ENCODE data around the gene GLP1R. TPM values are rescaled to one million over a fixed set of nuclear protein-coding genes. Genes with fewer than 3 reads are reported as not detected.

GLP1R gene
- total and polyA plus RNA-seq, 2 donors from 2014 or later = 0.13 to 0.22 TPM

- H3K4me3 ChIP-seq (ENCODE audit: low read length in 3 of 3) = no peak overlapping the region
- no peak overlapping the region for H3K9ac ChIP-seq (ENCODE audit: low read length in 3 of 3)
- no peak for DNase-seq
- intact Hi-C loops (cut with DNase I) = no loop called here
- no peaks in the 10 kb centered on the region for H3K9me3 ChIP-seq (ENCODE audit: control insufficient read depth in 2 of 3, insufficient read depth in 1 of 3, low read length in 3 of 3)
- no peaks in the 10 kb centered on the region for H3K27me3 ChIP-seq (ENCODE audit: control insufficient read depth, insufficient read depth, low read length)
- no peaks in the 10 kb centered on the region for H3K4me1 ChIP-seq (ENCODE audit: control insufficient read depth in 2 of 3, insufficient read depth in 2 of 3, low read depth in 1 of 3, low read length in 3 of 3)
- TF ChIP-seq CTCF (IDR thresholded peaks at IDR 0.05; ENCODE audit: borderline replicate concordance, extremely low read depth, insufficient read depth) = no peak
- H3K27ac ChIP-seq (ENCODE audit: low read depth in 2 of 2, low read length in 2 of 2) = no peak overlapping the region
- H3K36me3 ChIP-seq (ENCODE audit: control insufficient read depth in 2 of 3, insufficient read depth in 3 of 3, low read length in 3 of 3) = no peaks in the 10 kb centered on the region
- no peak for FAIRE-seq
Observed at GRCh38 chr6:39020136-39020535, 28.4 kb upstream of the GLP1R start.

- no peak overlapping the region for H3K27ac ChIP-seq (ENCODE audit: low read depth in 2 of 2, low read length in 2 of 2)
- H3K4me1 ChIP-seq (ENCODE audit: control insufficient read depth in 2 of 3, insufficient read depth in 2 of 3, low read depth in 1 of 3, low read length in 3 of 3) = no peaks in the 10 kb centered on the region
- no peak overlapping the region for H3K9ac ChIP-seq (ENCODE audit: low read length in 3 of 3)
- no peaks in the 10 kb centered on the region for H3K9me3 ChIP-seq (ENCODE audit: control insufficient read depth in 2 of 3, insufficient read depth in 1 of 3, low read length in 3 of 3)
- H3K4me3 ChIP-seq (ENCODE audit: low read length in 3 of 3) = no peak overlapping the region
- no peak for TF ChIP-seq CTCF (IDR thresholded peaks at IDR 0.05; ENCODE audit: borderline replicate concordance, extremely low read depth, insufficient read depth)
- DNase-seq (no peak), FAIRE-seq (no peak)
- intact Hi-C loops (cut with DNase I) = no loop called here
- H3K27me3 ChIP-seq (ENCODE audit: control insufficient read depth, insufficient read depth, low read length) = no peaks in the 10 kb centered on the region
- no peaks in the 10 kb centered on the region for H3K36me3 ChIP-seq (ENCODE audit: control insufficient read depth in 2 of 3, insufficient read depth in 3 of 3, low read length in 3 of 3)
Observed at GRCh38 chr6:39021041-39021440, 27.5 kb upstream of the GLP1R start.

GRCh38 chr6:39021779-39022178, 26.8 kb upstream of the GLP1R start:
- TF ChIP-seq CTCF (IDR thresholded peaks at IDR 0.05; ENCODE audit: borderline replicate concordance, extremely low read depth, insufficient read depth) = no peak
- FAIRE-seq (no peak), DNase-seq (no peak)
- no peaks in the 10 kb centered on the region for H3K27me3 ChIP-seq (ENCODE audit: control insufficient read depth, insufficient read depth, low read length)
- no peaks in the 10 kb centered on the region for H3K4me1 ChIP-seq (ENCODE audit: control insufficient read depth in 2 of 3, insufficient read depth in 2 of 3, low read depth in 1 of 3, low read length in 3 of 3)
- H3K36me3 ChIP-seq (ENCODE audit: control insufficient read depth in 2 of 3, insufficient read depth in 3 of 3, low read length in 3 of 3) = no peaks in the 10 kb centered on the region
- intact Hi-C loops (cut with DNase I) = no loop called here
- no peaks in the 10 kb centered on the region for H3K9me3 ChIP-seq (ENCODE audit: control insufficient read depth in 2 of 3, insufficient read depth in 1 of 3, low read length in 3 of 3)
- H3K9ac ChIP-seq (ENCODE audit: low read length in 3 of 3) = no peak overlapping the region
- H3K27ac ChIP-seq (ENCODE audit: low read depth in 2 of 2, low read length in 2 of 2) = no peak overlapping the region
- no peak overlapping the region for H3K4me3 ChIP-seq (ENCODE audit: low read length in 3 of 3)

- FAIRE-seq (no peak), DNase-seq (no peak)
- H3K4me1 ChIP-seq (ENCODE audit: control insufficient read depth in 2 of 3, insufficient read depth in 2 of 3, low read depth in 1 of 3, low read length in 3 of 3) = no peaks in the 10 kb centered on the region
- no peaks in the 10 kb centered on the region for H3K36me3 ChIP-seq (ENCODE audit: control insufficient read depth in 2 of 3, insufficient read depth in 3 of 3, low read length in 3 of 3)
- no peaks in the 10 kb centered on the region for H3K9me3 ChIP-seq (ENCODE audit: control insufficient read depth in 2 of 3, insufficient read depth in 1 of 3, low read length in 3 of 3)
- H3K27ac ChIP-seq (ENCODE audit: low read depth in 2 of 2, low read length in 2 of 2) = no peak overlapping the region
- H3K27me3 ChIP-seq (ENCODE audit: control insufficient read depth, insufficient read depth, low read length) = no peaks in the 10 kb centered on the region
- intact Hi-C loops (cut with DNase I) = no loop called here
- no peak overlapping the region for H3K9ac ChIP-seq (ENCODE audit: low read length in 3 of 3)
- no peak overlapping the region for H3K4me3 ChIP-seq (ENCODE audit: low read length in 3 of 3)
- no peak for TF ChIP-seq CTCF (IDR thresholded peaks at IDR 0.05; ENCODE audit: borderline replicate concordance, extremely low read depth, insufficient read depth)
Observed at GRCh38 chr6:39026175-39026574, 22.4 kb upstream of the GLP1R start.
